Right ventricle myocardium inferior (tissue), 1 donor: Measurements from ENCODE around the gene SUSD2. TPM values are rescaled to one million over a fixed set of nuclear protein-coding genes. Genes with fewer than 3 reads are reported as not detected.

ENCODE experiments used
- ATAC-seq: fragments of 200-7000 bp; cut with Tn5 transposase; one replicate; pipeline ENCODE4 v1.9.1; 2020; ENCODE audit warnings: mild to moderate bottlenecking, moderate library complexity
- DNase-seq: peaks from one replicate; pipeline ENCODE4 v3.0.0; 2021; ENCODE audit errors: missing footprints
- intact Hi-C: fragments of 100-400 bp; cut with DNase I; formaldehyde crosslinking; loops from one replicate; pipeline ENCODE4 v1.11.0; 2022
- total RNA-seq: library from RNA; stranded (reverse); fragmentation: NEBNext Ultra II Directional; extraction: Animal tissue kit (Norgen Biotek cat#: 25700); gene quantifications from one replicate; pipeline ENCODE4 v1.2.1, GENCODE V29; 2021
- donor health status: DM: no; HTN: yes; CAD: no; lungs with severe emphysema.

SUSD2 gene
- total RNA-seq, 1 donor from 2014 or later = 2.8 TPM

DNA sequence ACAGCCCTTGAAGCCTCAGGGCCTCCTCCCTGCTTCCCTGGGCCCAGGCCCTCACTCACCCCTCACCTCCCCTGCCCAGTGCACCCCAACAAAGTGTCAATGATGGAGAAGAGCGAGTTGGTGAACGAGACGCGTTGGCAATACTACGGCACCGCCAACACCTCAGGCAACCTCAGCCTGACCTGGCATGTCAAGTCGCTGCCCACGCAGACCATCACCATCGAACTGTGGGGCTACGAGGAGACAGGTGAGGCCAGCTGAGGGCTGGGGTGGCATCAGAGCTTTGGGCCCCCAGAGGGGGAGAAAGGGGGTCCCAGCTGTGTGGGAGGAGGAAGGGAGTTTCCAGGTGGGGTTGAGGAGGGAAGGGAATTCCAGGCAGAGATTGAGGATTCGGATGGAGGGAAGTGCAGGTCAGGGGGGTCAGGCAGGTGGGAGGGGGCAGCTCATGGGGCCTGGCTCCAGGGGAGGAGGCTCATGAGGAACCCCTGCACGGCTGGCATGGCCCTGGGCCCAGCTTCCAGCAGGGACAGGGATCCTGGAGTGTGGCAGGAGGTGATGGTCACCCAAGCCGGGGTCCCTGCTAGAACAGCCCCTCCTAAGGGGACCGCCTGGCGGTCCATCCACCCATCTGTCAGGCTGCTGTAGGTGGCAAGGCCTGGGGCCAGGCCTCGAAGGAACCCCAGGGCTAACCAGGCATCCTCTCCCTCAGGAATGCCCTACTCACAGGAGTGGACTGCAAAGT is 2.9 kb downstream of the SUSD2 start:
- ATAC-seq (no peak), DNase-seq (peak; percentile 58)
- intact Hi-C loops = no loop called here

DNA sequence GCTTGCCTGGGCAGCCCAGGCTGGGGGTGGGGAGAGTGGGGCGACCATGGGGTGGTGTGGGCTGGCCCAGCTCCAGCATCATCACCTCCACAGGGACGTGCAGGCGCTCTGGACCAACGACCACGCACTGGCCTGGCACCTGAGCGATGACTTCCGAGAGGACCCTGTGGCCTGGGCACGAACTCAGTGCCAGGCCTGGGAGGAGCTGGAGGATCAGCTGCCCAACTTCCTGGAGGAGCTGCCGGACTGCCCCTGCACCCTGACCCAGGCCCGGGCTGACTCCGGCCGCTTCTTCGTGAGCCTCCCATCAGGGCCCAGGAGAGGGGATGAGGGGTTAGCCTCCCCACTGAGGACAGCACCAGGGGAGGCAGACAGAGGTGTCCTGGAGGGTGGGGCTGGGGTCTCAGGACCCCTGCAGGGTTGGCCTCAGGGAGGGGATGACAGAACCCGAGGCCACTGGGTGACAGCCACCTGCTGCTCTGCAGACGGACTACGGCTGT is 3.8 kb downstream of the SUSD2 start:
- no peak for ATAC-seq
- DNase-seq = peak; percentile 49
- intact Hi-C loops = loop anchor here (5.0 kb wide), 1 partner anchor 342 kb away; no protein-coding TSS in a partner anchor

DNA sequence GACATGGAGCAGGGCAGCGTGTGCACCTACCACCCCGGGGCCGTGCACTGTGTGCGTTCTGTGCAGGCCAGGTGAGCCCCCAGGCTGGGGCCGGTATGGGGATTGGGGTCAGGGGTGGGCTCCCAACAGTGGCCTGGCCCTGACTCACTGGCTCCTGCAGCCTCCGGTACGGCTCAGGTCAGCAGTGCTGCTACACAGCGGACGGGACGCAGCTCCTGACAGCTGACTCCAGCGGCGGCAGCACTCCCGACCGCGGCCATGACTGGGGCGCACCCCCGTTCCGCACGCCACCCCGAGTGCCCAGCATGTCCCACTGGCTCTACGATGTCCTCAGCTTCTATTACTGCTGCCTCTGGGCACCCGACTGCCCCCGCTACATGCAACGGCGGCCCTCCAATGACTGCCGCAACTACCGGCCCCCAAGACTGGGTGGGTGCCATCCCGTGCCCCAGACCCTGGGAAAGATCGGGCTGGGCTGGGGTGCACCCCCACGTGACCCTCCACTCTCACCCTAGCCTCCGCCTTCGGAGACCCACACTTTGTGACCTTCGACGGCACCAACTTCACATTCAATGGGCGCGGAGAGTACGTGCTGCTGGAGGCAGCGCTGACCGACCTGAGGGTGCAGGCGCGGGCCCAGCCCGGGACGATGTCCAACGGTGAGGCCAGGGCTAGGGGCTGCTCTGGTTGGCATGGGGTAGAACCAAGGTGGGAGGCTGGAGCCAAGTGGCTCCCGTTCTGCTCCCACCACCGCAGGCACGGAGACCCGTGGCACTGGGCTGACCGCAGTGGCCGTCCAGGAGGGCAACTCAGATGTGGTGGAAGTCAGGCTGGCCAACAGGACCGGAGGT is 4.4 kb downstream of the SUSD2 start:
- DNase-seq = peak; percentile 34
- intact Hi-C loops = loop anchor here (5.0 kb wide), 1 partner anchor 342 kb away; no protein-coding TSS in a partner anchor
- ATAC-seq = no peak

DNA sequence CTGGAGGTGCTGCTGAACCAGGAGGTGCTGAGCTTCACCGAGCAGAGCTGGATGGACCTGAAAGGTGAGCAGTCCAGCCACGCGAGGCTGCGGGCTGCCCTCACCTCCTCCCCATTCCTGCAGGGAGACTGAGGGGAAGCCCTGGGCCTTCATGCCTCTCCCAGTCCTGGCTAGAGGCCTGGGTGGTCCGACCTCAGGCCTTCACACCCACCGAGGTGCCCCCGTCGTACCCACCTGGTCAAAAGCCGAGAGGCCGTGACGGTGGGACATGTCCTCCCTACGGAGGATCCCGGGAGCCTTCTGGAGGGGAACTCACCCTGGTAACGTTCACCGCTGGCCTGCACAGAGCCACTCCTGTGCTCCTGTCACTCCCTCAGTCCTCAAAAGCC is 5.1 kb downstream of the SUSD2 start:
- DNase-seq (no peak), ATAC-seq (no peak)
- intact Hi-C loops = loop anchor here (5.0 kb wide), 1 partner anchor 341 kb away; no protein-coding TSS in a partner anchor

DNA sequence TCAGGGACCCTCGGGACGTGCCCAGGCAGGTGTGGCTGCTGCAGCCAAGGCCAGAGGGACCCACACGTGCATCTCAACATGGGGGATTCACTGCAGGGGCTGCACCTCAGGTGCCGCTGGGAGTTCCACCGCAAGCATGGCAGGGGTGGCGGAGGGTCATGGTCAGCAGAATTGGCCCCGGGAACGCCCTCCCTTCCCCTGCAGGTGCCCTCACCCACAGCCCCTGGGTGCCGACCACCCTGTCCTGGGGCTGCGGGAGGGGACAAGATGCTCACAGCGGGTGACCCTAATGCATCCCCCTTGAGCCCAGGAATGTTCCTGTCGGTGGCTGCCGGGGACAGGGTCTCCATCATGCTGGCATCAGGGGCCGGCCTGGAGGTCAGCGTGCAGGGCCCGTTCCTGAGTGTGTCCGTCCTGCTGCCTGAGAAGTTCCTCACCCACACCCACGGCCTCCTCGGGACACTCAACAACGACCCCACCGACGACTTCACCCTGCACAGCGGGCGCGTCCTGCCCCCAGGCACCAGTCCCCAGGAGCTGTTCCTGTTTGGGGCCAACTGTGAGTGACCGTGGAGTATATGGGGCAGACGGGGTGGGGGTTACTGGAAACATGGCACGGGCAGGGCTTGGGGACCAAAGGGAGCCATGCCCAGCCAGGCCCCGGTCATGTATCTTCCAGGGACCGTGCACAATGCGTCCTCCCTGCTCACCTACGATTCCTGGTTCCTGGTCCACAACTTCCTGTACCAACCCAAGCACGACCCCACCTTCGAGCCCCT is 5.8 kb downstream of the SUSD2 start:
- DNase-seq = no peak
- intact Hi-C loops = loop anchor here (5.0 kb wide), 1 partner anchor 340 kb away; no protein-coding TSS in a partner anchor
- ATAC-seq = no peak

DNA sequence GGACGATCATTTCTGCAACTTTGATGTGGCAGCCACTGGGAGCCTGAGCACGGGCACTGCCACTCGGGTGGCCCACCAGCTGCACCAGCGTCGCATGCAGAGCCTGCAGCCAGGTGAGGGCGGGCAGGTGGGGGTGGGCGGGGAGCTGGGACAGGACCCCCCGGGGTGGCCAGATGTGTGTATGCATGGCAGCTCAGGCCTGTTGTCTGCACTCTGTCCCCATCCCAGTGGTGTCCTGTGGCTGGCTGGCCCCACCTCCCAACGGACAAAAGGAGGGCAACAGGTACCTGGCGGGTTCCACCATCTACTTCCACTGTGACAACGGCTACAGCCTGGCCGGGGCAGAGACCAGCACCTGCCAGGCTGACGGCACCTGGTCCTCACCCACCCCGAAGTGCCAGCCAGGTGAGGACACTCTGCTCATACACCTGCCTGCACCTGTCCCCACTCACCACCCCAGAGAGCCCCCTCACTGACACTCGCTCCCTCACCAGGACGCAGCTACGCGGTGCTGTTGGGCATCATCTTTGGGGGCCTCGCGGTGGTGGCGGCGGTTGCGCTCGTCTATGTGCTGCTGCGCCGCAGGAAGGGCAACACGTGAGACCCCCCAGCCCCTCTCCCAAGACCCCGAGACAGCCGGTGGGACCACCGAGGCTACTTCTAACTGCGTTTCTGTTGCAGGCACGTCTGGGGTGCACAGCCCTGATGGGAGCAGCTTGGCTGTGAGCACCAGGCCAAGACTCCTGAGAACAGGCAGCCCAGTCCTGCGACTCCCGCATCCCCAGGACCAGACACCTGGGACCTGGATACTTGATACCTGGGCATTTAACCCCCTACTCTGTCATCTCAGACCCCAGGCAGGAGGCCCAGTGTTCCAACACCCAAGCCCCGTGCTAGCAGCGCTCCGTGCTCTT is 6.7 kb downstream of the SUSD2 start:
- intact Hi-C loops = loop anchor here (2.0 to 5.0 kb wide), 2 partner anchors 59 to 339 kb away; no protein-coding TSS in a partner anchor
- ATAC-seq = no peak
- DNase-seq = no peak

DNA sequence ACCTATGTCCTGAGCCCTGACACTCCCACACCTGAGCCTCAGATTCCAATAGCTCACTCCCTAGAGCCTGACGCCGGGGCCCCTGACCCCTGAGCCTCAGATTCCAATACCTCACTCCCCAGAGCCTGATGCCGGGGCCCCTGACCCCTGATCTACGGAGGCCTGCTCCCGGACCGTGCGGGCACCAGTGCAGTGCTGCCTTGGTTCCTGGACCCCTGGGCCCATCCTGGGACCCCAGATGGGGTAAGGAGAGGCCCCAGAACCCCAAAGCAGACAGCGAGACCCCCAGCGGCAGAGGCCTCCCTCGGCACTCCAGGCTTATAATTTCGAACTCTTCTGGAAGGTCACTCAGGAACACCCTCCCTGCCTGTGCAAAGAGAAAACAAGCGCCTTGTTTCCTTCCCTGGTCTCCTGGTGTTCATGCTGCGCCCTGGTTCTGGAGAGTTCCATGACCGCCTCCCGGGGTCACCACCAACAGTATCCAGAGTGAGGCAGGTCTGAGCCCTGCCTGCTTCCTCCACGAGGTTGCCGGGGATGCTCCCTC is 7.5 kb downstream of the SUSD2 start:
- DNase-seq (no peak), ATAC-seq (no peak)
- intact Hi-C loops = loop anchor here (2.0 to 5.0 kb wide), 2 partner anchors 58 to 339 kb away; no protein-coding TSS in a partner anchor

DNA sequence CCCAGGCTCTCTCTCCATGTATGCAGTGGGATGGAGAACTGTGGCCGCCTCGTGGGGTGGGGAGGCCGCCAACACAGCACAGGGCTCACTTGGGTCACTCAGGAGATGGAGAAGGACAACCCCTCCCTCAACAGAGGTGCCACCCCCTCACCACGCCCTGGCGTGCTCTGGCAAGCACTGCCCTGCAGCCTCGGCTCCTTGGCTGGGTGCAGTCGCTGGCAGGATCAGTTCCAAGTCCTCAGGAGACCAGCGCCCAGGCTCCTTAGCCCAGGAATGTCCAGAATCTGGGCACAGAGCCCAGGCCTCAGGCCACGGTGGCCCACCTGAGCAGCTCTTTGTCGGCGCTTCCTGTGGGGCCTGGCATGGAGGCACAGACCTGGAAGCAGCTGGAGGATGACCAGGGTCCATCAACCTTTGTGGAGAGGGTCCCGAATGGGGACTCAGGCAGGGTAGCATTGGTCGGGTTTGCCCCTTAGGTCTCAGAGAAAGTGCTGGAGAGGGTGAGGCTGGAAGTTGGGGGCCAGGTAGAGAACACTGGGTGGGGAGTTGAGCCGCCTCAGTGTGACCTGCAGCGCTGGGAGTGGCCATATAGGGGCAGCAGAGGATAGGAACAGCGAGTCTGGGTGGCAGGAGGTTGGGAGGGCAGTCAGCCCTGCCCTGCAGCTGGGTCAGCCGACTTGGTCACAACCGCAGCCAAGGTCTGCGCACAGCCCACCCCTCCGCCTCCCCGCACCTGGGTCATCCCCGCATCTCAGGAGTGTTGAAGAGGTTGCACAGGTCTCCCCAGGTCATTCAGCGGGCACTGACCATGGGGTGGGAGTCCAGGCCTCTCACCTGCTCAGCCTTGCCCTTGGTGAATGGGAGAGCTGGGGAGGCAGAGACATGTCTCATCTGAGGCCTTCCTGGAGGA is 8.2 kb downstream of the SUSD2 start:
- intact Hi-C loops = loop anchor here (2.0 to 5.0 kb wide), 2 partner anchors 57 to 338 kb away; no protein-coding TSS in a partner anchor
- ATAC-seq (peak; percentile 88), DNase-seq (peak; percentile 83)

DNA sequence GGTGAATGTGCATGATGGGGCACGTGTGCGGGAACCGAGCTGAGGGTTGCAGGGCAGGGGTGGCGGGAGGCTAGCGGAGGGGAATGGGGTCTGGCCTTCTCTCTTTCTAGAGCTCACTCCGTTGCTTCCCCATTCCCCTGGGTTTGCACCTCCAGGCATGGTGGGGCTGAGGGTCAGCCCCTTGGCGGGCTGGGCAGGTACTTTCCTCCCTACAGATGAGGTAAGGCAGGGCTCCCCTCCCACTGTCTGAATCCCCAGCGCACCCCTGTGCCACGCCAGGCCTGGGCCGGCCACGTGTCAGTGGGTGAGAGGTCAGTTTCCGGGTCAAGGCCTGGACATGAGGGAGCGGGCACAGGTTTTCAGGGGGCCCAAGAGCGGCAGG is 8.9 kb downstream of the SUSD2 start:
- intact Hi-C loops = no loop called here
- ATAC-seq (peak; percentile 2), DNase-seq (no peak)

DNA sequence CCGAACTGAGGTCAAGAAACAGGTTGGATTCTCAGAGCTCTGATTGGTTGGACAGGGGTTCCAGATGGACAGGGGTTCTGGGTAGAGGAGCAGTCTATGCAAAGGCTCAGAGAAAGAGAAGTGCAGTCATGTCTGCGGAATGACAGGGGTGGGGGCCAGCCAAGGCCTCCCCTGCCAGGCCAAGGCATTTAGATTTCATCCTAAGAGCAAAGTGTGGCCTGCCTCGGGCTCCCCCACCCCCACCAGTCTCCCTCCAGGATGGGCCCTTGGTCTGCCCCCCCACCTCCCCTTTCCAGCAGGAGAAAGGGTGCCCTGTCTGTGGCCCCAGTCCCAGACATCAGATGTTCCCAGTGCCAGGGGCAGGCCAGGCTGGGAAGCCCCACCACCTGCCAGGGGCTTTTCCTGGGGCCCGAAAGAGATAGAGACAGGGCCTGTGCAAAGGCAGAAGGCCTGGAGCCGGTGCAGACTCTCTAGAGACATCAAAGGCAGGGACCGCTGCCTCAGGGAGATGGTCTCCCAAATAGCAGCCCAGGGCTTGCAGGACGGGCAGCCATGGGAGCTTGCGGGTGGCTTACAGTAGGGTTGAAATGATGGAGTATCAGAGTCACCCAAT is 9.4 kb downstream of the SUSD2 start:
- DNase-seq (no peak), ATAC-seq (no peak)
- intact Hi-C loops = no loop called here

DNA sequence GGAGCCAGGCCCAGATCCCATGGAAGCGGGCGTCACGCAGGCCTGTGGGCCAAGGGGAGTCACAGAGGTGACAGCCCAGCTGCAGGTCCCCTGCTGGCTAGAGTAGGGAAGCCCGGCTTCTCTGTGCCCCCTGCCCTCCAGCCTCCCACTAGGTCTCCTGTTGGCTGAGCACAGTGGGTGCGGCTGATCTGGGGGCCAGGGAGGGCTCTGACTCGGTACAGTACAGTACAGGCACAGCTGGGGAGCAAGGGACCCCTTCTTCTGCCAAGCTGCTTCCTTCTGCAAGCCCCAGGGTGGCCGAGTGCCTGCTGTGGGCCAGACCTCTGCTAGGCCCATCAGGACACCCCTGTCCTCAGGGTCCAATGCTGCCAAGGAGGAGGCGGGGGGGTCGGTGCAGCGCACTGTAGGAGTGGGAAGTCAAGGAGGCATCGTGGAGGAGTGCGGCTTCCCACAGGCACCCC is 10.1 kb downstream of the SUSD2 start:
- DNase-seq = no peak
- no peak for ATAC-seq
- intact Hi-C loops = no loop called here

DNA sequence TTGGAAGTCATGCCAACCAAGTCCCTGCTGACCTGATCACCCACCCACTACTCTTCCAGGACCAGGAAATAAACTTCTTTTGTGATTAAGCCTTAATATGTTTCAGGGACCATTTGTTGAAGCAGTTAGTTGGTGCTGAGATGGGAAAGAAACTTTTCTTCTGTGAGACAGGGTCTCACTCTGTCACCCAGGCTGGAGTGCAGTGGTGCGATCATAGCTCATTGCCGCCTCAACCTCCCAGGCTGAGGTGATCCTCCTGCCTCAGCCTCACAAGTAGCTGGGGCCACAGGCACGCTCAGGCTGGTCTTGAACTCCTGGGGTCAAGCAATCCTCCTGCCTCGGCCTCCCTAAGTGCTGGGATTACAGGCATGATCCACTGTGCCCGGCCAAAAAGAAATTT is 10.6 kb downstream of the SUSD2 start:
- ATAC-seq = no peak
- intact Hi-C loops = no loop called here
- no peak for DNase-seq

DNA sequence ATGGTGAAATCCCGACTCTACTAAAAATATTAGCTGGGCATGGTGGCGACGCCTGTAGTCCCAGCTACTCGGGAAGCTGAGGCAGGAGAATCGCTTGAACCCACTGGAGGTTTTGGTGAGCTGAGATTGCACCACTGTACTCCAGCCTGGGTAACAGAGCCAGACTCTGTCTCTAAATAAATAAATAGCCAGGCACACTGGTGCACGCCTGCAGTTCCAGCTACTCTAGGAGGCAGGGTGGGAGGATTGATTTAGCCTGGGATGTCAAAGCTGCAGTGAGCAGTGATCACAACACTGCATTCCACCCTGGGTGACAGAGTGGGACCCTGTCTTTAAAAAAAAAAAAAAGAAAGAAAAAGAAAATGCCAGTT is 17.4 kb downstream of the SUSD2 start:
- intact Hi-C loops = no loop called here
- ATAC-seq = no peak
- no peak for DNase-seq

DNA sequence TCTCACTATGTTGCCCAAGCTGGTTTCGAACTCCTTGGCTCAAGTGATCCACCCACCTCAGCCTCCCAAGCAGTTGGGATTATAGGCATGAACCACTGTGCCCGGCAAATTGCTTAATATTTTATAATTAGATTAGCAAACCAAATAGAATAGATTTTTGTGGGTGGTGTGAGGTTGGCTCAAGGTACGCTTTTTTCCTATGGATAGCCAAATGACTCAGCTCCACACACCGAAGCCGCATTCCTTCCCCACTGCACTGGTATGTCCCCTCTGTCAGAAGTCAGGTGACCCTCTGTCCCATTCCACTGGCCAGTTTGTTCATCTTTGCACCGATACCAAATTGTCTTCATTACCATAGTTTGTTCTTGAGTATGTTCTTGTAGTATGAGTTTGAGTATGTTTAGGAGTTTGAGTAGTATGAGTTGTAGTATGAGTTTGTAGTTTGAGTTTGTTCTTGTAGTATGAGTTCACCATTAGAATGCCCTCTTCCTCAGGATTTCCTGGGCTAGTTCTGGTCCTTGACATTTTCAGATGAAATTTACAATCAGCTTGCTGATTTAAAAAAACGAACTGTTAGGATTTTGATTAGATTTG is 19.4 kb downstream of the SUSD2 start:
- DNase-seq = no peak
- intact Hi-C loops = no loop called here
- no peak for ATAC-seq

DNA sequence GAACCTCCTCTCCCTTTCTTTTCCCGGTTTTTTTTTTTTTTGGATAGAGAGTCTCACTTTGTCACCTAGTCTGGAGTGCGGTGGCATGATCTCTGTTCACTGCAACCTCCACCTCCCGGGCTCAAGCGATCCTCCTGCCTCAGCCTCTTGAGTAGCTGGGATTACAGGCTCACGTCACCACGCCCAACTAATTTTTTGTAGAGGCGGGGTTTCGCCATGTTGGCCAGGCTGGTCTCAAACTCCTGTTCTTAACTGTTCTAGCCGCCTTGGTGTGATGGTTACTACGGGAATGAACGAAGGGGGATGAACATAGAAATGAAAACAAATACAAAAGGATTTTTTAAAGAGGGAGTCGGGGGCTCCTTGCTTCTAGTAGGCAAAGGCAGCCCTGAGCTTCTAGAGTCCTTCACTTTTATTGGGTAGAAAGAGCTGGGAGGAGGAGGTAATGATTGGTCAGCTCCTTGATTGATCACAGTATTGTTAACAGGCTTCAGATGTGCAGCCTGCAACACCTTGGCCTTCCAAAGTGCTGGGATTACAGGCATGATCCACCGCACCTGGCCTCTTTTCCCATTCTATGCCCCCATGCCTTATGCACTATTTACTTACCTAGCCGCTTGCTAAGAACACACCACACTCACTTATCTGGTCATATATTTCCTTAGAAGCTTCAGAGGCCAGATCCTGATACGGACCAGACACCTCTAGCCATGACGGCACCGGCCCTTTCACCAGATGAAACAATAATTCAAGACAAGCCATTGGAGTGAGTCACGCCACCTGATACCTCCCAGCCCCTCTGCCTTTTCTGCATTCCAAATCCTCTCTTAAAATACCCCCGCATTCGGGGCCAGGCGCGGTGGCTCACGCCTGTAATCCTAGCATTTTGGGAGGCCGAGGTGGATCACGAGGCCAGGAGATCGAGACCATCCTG is 20.7 kb downstream of the SUSD2 start:
- no peak for ATAC-seq
- DNase-seq = no peak
- intact Hi-C loops = no loop called here
